K562 (cell line): ENCODE measurements around the gene SOBP. TPM values are rescaled to one million over a fixed set of nuclear protein-coding genes. Genes with fewer than 3 reads are reported as not detected.

Experiments
- ZBTB17 ChIP-seq: fragments of 450-650 bp; formaldehyde crosslinking; IDR thresholded peaks from 2 replicates; pipeline ENCODE4 v1.4.0; 2020; ENCODE audit warnings: mild to moderate bottlenecking
- polyA plus RNA-seq, 8 experiments: library from polyadenylated mRNA; depleted of rRNA in 4 of 8; stranded (reverse) in 5 of 8; unstranded in 3 of 8; fragments of >200 nt; fragmentation: Nextera tagmentation in 2 of 8; fragmentation: Illumina TruSeq in 1 of 8; extraction: Ambion mirVana in 2 of 8; extraction: Trizol in 1 of 8; gene quantifications; 2 replicates each; pipeline versions ENCODE4 v1.2.1 to v1.2.3, GENCODE V29; 2011 to 2014; ENCODE audit warnings: inconsistent platforms in 1 of 8, missing spikeins in 1 of 8
- total RNA-seq, 7 experiments: library from RNA; depleted of rRNA in 6 of 7; stranded (reverse); fragments of >200 nt in 6 of 7; fragmentation: Illumina TruSeq in 2 of 7; extraction: Trizol in 2 of 7; gene quantifications; 2 replicates each; pipeline versions ENCODE4 v1.2.1 to v1.2.3, GENCODE V29; 2011 to 2021; ENCODE audit warnings: low replicate concordance in 1 of 7
- TF ChIP-seq, protein P1 (sequence below): fragments of 200-600 bp; sonication (generic); IDR thresholded peaks from one replicate; pipeline ENCODE4 v1.6.1; 2012; ENCODE audit warnings: mild to moderate bottlenecking, low read depth, low read length, inconsistent platforms

Gene SOBP
- total and polyA plus RNA-seq, 9 of the 15 experiments (the other 6 are each of a cell fraction or from before 2014, with no cell fraction given), result 0.16 TPM; not detected in 8

DNA sequence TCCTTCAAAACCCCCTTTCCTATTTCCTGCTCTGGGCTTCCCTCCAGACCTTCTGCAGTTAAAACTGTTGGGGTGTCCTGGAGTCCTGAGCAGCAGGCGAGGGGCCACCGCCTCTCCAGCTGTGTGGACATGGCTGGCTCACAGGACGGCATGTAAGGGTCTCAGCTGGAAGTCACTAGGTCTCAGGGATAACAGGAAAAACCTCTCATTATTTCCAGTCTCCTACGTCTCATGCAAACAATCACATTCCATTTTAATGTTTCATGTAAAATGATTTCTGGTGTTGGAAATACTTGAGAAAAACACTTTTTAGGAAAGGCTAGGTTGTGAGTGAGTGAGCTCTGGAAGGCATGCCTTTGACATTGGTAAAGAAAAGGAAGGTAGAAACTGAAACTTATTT lies 175.5 kb downstream of the SOBP start (continued):
- TF ChIP-seq, protein P1, sequence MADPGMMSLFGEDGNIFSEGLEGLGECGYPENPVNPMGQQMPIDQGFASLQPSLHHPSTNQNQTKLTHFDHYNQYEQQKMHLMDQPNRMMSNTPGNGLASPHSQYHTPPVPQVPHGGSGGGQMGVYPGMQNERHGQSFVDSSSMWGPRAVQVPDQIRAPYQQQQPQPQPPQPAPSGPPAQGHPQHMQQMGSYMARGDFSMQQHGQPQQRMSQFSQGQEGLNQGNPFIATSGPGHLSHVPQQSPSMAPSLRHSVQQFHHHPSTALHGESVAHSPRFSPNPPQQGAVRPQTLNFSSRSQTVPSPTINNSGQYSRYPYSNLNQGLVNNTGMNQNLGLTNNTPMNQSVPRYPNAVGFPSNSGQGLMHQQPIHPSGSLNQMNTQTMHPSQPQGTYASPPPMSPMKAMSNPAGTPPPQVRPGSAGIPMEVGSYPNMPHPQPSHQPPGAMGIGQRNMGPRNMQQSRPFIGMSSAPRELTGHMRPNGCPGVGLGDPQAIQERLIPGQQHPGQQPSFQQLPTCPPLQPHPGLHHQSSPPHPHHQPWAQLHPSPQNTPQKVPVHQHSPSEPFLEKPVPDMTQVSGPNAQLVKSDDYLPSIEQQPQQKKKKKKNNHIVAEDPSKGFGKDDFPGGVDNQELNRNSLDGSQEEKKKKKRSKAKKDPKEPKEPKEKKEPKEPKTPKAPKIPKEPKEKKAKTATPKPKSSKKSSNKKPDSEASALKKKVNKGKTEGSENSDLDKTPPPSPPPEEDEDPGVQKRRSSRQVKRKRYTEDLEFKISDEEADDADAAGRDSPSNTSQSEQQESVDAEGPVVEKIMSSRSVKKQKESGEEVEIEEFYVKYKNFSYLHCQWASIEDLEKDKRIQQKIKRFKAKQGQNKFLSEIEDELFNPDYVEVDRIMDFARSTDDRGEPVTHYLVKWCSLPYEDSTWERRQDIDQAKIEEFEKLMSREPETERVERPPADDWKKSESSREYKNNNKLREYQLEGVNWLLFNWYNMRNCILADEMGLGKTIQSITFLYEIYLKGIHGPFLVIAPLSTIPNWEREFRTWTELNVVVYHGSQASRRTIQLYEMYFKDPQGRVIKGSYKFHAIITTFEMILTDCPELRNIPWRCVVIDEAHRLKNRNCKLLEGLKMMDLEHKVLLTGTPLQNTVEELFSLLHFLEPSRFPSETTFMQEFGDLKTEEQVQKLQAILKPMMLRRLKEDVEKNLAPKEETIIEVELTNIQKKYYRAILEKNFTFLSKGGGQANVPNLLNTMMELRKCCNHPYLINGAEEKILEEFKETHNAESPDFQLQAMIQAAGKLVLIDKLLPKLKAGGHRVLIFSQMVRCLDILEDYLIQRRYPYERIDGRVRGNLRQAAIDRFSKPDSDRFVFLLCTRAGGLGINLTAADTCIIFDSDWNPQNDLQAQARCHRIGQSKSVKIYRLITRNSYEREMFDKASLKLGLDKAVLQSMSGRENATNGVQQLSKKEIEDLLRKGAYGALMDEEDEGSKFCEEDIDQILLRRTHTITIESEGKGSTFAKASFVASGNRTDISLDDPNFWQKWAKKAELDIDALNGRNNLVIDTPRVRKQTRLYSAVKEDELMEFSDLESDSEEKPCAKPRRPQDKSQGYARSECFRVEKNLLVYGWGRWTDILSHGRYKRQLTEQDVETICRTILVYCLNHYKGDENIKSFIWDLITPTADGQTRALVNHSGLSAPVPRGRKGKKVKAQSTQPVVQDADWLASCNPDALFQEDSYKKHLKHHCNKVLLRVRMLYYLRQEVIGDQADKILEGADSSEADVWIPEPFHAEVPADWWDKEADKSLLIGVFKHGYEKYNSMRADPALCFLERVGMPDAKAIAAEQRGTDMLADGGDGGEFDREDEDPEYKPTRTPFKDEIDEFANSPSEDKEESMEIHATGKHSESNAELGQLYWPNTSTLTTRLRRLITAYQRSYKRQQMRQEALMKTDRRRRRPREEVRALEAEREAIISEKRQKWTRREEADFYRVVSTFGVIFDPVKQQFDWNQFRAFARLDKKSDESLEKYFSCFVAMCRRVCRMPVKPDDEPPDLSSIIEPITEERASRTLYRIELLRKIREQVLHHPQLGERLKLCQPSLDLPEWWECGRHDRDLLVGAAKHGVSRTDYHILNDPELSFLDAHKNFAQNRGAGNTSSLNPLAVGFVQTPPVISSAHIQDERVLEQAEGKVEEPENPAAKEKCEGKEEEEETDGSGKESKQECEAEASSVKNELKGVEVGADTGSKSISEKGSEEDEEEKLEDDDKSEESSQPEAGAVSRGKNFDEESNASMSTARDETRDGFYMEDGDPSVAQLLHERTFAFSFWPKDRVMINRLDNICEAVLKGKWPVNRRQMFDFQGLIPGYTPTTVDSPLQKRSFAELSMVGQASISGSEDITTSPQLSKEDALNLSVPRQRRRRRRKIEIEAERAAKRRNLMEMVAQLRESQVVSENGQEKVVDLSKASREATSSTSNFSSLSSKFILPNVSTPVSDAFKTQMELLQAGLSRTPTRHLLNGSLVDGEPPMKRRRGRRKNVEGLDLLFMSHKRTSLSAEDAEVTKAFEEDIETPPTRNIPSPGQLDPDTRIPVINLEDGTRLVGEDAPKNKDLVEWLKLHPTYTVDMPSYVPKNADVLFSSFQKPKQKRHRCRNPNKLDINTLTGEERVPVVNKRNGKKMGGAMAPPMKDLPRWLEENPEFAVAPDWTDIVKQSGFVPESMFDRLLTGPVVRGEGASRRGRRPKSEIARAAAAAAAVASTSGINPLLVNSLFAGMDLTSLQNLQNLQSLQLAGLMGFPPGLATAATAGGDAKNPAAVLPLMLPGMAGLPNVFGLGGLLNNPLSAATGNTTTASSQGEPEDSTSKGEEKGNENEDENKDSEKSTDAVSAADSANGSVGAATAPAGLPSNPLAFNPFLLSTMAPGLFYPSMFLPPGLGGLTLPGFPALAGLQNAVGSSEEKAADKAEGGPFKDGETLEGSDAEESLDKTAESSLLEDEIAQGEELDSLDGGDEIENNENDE, result no peak
- no peak for TF ChIP-seq ZBTB17 (CRISPR knock-in tag)
